Mesenchymal stem cell (in vitro differentiated cells and primary cell): ENCODE measurements around the gene ABHD2.

Source experiments
- DNase-seq: peaks from one replicate; pipeline ENCODE4 v3.0.0-alpha.2; 2013
- H2AFZ ChIP-seq: one replicate; pipeline ENCODE4 v1.6.1; 2013; ENCODE audit warnings: low read depth, mild to moderate bottlenecking, control low read depth, inconsistent platforms, low read length, moderate library complexity
- H2AK5ac ChIP-seq: 2 replicates; pipeline ENCODE4 v1.6.1; 2013; ENCODE audit warnings: low read length, moderate library complexity, mild to moderate bottlenecking, inconsistent platforms; ENCODE audit not compliant: severe bottlenecking
- H2BK120ac ChIP-seq: one replicate; pipeline ENCODE4 v1.6.1; 2013; ENCODE audit warnings: low read depth, mild to moderate bottlenecking, inconsistent platforms, low read length, moderate library complexity
- H2BK12ac ChIP-seq, 2 experiments: one replicate each; pipeline ENCODE4 v1.6.1; 2013; ENCODE audit warnings: inconsistent platforms in 2 of 2, low read length in 2 of 2, mild to moderate bottlenecking in 2 of 2, moderate library complexity in 2 of 2, control low read depth in 1 of 2
- H2BK15ac ChIP-seq: one replicate; pipeline ENCODE4 v1.6.1; 2013; ENCODE audit warnings: mild to moderate bottlenecking, low read depth, inconsistent platforms; ENCODE audit not compliant: poor library complexity, severe bottlenecking
- H2BK5ac ChIP-seq: 2 replicates; pipeline ENCODE4 v1.6.1; 2013; ENCODE audit warnings: low read depth, mild to moderate bottlenecking, low read length, control low read depth, inconsistent platforms; ENCODE audit not compliant: poor library complexity, severe bottlenecking
- H3K14ac ChIP-seq, 2 experiments: one replicate each; pipeline ENCODE4 v1.6.1; 2013; ENCODE audit warnings: inconsistent platforms in 2 of 2, low read length in 2 of 2, control low read depth in 1 of 2, mild to moderate bottlenecking in 1 of 2, moderate library complexity in 1 of 2
- H3K18ac ChIP-seq, 2 experiments: one replicate each; pipeline ENCODE4 v1.6.1; 2013; ENCODE audit warnings: inconsistent platforms in 2 of 2, low read length in 2 of 2, control low read depth in 1 of 2, low read depth in 1 of 2, mild to moderate bottlenecking in 1 of 2
- H3K23ac ChIP-seq, 2 experiments: one replicate each; pipeline ENCODE4 v1.6.1; 2013; ENCODE audit warnings: inconsistent platforms in 2 of 2, low read length in 2 of 2, mild to moderate bottlenecking in 2 of 2, moderate library complexity in 2 of 2, control low read depth in 1 of 2
- H3K27ac ChIP-seq: 2 replicates; pipeline ENCODE4 v1.5.1; 2013; ENCODE audit warnings: mild to moderate bottlenecking, moderate library complexity, low read length, control low read depth, inconsistent platforms; ENCODE audit not compliant: poor library complexity, severe bottlenecking
- H3K27me3 ChIP-seq, 2 experiments: 2 replicates each; pipeline versions ENCODE4 v1.6.1 to v1.7.0; 2013; ENCODE audit warnings: low read length in 2 of 2, mild to moderate bottlenecking in 2 of 2, moderate library complexity in 2 of 2, control low read depth in 1 of 2, inconsistent platforms in 1 of 2; ENCODE audit not compliant: control insufficient read depth in 1 of 2, insufficient read depth in 1 of 2
- H3K36me3 ChIP-seq, 2 experiments: 2 replicates each; pipeline versions ENCODE4 v1.6.1 to v1.7.0; 2013; ENCODE audit warnings: low read length in 2 of 2, control low read depth in 1 of 2, inconsistent platforms in 1 of 2, low read depth in 1 of 2, mild to moderate bottlenecking in 1 of 2; ENCODE audit not compliant: insufficient read depth in 2 of 2, control insufficient read depth in 1 of 2
- H3K4ac ChIP-seq, 2 experiments: one replicate each; pipeline ENCODE4 v1.6.1; 2013; ENCODE audit warnings: inconsistent platforms in 2 of 2, low read length in 2 of 2, mild to moderate bottlenecking in 2 of 2, moderate library complexity in 2 of 2, control low read depth in 1 of 2, low read depth in 1 of 2
- H3K4me1 ChIP-seq: 2 replicates; pipeline ENCODE4 v1.6.1; 2013; ENCODE audit warnings: low read depth, low read length, control low read depth; ENCODE audit not compliant: control insufficient read depth, insufficient read depth
- H3K4me2 ChIP-seq: 2 replicates; pipeline ENCODE4 v1.6.1; 2013; ENCODE audit warnings: low read length, mild to moderate bottlenecking, inconsistent platforms; ENCODE audit not compliant: poor library complexity, severe bottlenecking
- H3K4me3 ChIP-seq, 2 experiments: 2 replicates each; pipeline versions ENCODE4 v1.5.1 to v1.7.0; 2013; ENCODE audit warnings: low read length in 2 of 2, mild to moderate bottlenecking in 2 of 2, control low read depth in 1 of 2, low read depth in 1 of 2; ENCODE audit not compliant: insufficient read depth in 1 of 2
- H3K79me1 ChIP-seq: replicated peaks from 2 replicates; pipeline ENCODE4 v1.6.1; 2013; ENCODE audit warnings: mild to moderate bottlenecking, control low read depth, low read length, inconsistent platforms; ENCODE audit not compliant: poor library complexity, severe bottlenecking
- H3K9ac ChIP-seq: 2 replicates; pipeline ENCODE4 v1.7.0; 2013; ENCODE audit warnings: mild to moderate bottlenecking, low read length, moderate library complexity
- H3K9me3 ChIP-seq: 2 replicates; pipeline ENCODE4 v1.7.0; 2013; ENCODE audit warnings: mild to moderate bottlenecking, low read length; ENCODE audit not compliant: control insufficient read depth
- H4K8ac ChIP-seq: one replicate; pipeline ENCODE4 v1.6.1; 2013; ENCODE audit warnings: inconsistent platforms, mild to moderate bottlenecking, low read length, moderate library complexity
- H4K91ac ChIP-seq: one replicate; pipeline ENCODE4 v1.6.1; 2013; ENCODE audit warnings: mild to moderate bottlenecking, low read length, inconsistent platforms
- WGBS: methylation state at CpG from one replicate; pipeline ENCODE4 v1.1.7; 2013; ENCODE audit warnings: mixed read lengths; 5-methylcytosine and 5-hydroxymethylcytosine counted together

The ABHD2 gene

DNA sequence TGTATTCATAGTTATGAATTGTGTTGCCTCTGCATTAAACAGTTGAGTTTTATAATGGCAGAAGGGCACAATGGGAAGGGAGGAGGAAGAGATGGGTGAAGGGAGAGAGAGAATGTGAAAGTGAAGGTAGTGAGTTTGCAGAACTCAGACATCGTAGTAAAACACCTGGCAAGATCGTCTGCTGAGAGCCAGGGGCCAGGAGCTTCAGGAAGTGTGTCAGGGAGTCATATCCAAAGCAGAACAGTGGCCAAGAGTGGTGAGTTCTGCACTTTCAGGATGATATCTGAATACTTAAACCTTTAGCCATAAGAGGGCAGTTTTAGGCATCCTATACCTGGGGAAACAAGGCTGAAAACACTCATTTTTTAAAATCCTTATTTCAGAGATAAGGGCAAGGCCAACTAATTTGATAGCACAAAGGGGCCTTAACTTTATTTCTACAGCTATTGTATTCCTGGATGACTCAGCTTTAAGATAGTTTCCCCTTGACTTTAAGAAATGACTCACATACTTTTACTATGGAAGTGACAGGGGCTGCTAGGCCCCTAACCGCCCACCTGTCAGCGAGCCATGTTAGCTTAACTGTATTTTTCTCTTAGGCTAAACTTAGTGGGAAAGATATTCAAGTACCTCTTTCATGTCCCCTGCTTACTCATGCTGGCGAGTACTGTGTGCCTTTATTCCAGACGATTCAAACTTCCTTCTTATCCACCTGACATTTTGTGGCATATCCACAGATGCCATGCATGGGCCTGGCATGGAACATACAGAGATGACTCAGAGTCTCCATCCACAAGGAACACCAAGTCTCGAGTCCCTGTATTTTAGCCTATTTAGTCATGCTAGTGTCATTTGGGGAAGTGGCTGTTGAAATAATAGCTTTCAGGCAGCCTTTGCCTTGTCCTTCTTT lies 79.3 kb downstream of the ABHD2 start:
- H2BK120ac ChIP-seq = no peak overlapping the region
- no peak overlapping the region for H2AFZ ChIP-seq
- no peak overlapping the region for H3K23ac ChIP-seq
- peak overlapping the region; percentile 4 for H3K27ac ChIP-seq
- no peak overlapping the region for H3K18ac ChIP-seq
- H3K9ac ChIP-seq = no peak overlapping the region
- peaks cover 15% of the 10 kb centered on the region for H3K4me1 ChIP-seq
- WGBS = 42% methylated on average over 6 of the region's 7 CpGs
- H3K4ac ChIP-seq = no peak overlapping the region
- H3K36me3 ChIP-seq = peaks cover 0 to 68% of the 10 kb centered on the region in 2 experiments
- no peaks in the 10 kb centered on the region for H3K9me3 ChIP-seq
- no peak overlapping the region for H3K14ac ChIP-seq
- H3K79me1 ChIP-seq = peaks cover 8% of the 10 kb centered on the region
- no peak overlapping the region for H2BK12ac ChIP-seq
- H3K4me2 ChIP-seq = no peak overlapping the region
- no peak overlapping the region for H4K91ac ChIP-seq
- H2BK5ac ChIP-seq = no peak overlapping the region
- H3K27me3 ChIP-seq = no peaks in the 10 kb centered on the region
- H3K4me3 ChIP-seq = no peak overlapping the region
- H2BK15ac ChIP-seq = no peak overlapping the region
- no peak overlapping the region for H4K8ac ChIP-seq
- peak; percentile 53 for DNase-seq
- peak overlapping the region; percentile 53 for H2AK5ac ChIP-seq

DNA sequence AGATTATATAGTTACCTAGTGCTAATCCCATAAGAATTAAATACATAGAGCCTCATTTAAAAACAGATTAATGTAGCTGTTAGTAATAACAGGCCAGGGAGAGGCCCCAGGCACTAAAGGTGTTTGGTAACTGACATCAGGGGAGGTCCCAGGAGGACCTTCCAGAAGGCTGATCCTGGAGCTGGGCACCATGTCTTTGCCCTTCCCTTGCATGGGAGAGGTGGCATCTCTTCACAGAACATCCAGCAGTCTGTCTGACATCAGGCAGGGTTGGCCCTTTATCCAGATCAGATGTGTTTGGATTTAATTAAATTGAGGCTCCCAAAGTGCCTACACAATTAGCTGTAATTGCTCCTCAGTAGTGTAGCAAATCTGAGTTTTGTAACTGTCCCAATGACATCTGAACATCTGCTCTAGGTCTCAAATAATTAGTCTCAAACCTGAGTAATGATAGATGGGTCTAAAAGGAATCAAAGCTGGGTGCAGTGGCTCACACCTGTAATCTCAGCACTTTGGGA lies 80.1 kb downstream of the ABHD2 start:
- Histone ChIP-seq H2BK12ac (no peak overlapping the region), H3K4me1 (peaks cover 15% of the 10 kb centered on the region), H3K23ac (no peak overlapping the region), H3K4ac (no peak overlapping the region), H3K14ac (no peak overlapping the region), H4K8ac (no peak overlapping the region), H2BK5ac (no peak overlapping the region), H2BK15ac (no peak overlapping the region), H3K4me3 (no peak overlapping the region), H3K9me3 (no peaks in the 10 kb centered on the region), H3K9ac (no peak overlapping the region), H2AK5ac (peak overlapping the region; percentile 35), H3K27me3 (no peaks in the 10 kb centered on the region), H2AFZ (no peak overlapping the region), H3K27ac (no peak overlapping the region), H3K36me3 (peaks cover 0 to 61% of the 10 kb centered on the region in 2 experiments), H3K4me2 (no peak overlapping the region), H2BK120ac (no peak overlapping the region), H3K79me1 (peaks cover 8% of the 10 kb centered on the region), H3K18ac (no peak overlapping the region), H4K91ac (no peak overlapping the region)
- no peak for DNase-seq

DNA sequence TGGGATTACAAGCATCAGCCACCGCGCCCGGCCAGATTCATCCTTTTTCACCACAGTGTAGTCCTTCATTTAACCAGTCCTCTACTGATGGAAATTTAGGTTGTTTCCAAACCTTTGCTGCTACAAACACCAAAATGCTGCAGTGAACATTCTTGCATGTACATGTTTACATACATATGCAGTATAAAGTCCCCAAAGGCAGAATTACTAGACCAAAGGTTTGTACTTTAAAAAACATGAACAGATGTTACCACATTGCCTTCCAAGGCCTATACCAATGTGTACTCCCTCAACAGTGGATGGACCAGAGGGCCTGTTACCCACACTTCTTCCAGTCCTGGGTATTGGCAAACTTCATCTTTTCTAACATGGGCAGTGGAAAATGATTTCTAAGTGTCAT lies 82.1 kb downstream of the ABHD2 start:
- WGBS = 97% methylated on average over 3 of the region's 3 CpGs
- no peaks in the 10 kb centered on the region for H3K9me3 ChIP-seq

More for the DNA sequence above, 82.1 kb downstream of the ABHD2 start:
- no peak overlapping the region for H3K18ac ChIP-seq
- H2BK12ac ChIP-seq = no peak overlapping the region
- H2BK15ac ChIP-seq = no peak overlapping the region
- H3K4me3 ChIP-seq = no peak overlapping the region
- no peak overlapping the region for H3K9ac ChIP-seq
- no peak overlapping the region for H3K4ac ChIP-seq
- no peak overlapping the region for H3K27ac ChIP-seq
- H2AFZ ChIP-seq = no peak overlapping the region
- no peak overlapping the region for H2BK120ac ChIP-seq
- peaks cover 12% of the 10 kb centered on the region for H3K4me1 ChIP-seq
- H2AK5ac ChIP-seq = no peak overlapping the region
- no peaks in the 10 kb centered on the region for H3K27me3 ChIP-seq
- no peak overlapping the region for H3K23ac ChIP-seq
- H3K14ac ChIP-seq = no peak overlapping the region
- no peak overlapping the region for H3K4me2 ChIP-seq
- no peak overlapping the region for H4K91ac ChIP-seq
- peaks cover 0 to 58% of the 10 kb centered on the region in 2 experiments for H3K36me3 ChIP-seq
- DNase-seq = no peak
- no peak overlapping the region for H2BK5ac ChIP-seq
- peaks cover 8% of the 10 kb centered on the region for H3K79me1 ChIP-seq
- no peak overlapping the region for H4K8ac ChIP-seq
